GM18909 (cell line): ENCODE data around the gene DCLK3.

Source experiments
- ATAC-seq: cut with Tn5 transposase; IDR thresholded peaks from one replicate; pipeline ENCODE4 v1.9.1; 2021; ENCODE audit warnings: mild to moderate bottlenecking; ENCODE audit not compliant: unreplicated experiment, poor library complexity

DCLK3 gene

GRCh38 chr3:36710606-36711005 is 53.7 kb downstream of the DCLK3 start:
- no peak for ATAC-seq

DNA sequence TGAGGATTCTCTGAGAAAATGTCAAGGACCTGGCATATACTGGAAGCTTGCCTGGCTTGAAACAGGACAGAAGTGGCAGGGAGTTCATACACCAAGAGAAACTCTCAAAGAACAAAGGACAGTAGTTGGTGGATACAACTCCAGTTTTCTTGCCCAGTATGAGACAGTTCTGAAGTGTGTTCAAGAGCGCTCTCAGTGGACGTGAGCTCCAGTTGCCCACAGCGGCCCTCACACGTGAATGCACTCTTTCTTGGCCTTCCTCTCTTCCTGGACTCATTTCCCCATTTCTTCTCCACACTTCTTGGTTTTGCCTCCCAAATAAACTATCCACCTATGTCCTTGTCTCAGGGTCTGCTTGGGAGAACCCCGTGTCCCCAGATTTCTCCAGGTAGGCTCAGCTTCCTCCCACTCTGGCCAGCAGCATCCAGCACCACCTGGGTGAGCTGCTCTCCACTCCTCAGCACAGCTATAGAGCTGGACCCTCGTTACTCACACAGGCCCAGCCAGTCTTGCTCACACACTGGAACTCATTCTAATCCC is 54.5 kb downstream of the DCLK3 start:
- no peak for ATAC-seq

DNA sequence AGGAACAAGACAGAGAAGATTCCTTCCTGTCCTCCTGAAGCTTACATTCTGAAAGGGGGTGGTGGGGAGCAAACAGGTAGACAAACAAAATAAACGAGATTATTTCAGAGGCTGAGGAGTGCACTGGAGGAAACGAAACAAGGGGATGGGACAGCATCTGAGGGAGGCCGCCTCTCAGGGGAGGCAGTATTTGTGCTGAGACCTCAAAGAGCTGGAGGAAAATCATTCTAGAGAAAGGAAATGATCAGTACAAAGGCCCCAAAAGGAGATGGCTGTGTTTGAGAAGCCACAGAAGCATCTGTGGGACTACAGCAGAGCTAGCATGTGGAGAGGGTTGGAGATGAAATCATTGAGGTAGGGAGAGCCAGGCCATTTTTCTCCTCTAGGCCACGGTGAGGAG is 55.1 kb downstream of the DCLK3 start:
- no peak for ATAC-seq

DNA sequence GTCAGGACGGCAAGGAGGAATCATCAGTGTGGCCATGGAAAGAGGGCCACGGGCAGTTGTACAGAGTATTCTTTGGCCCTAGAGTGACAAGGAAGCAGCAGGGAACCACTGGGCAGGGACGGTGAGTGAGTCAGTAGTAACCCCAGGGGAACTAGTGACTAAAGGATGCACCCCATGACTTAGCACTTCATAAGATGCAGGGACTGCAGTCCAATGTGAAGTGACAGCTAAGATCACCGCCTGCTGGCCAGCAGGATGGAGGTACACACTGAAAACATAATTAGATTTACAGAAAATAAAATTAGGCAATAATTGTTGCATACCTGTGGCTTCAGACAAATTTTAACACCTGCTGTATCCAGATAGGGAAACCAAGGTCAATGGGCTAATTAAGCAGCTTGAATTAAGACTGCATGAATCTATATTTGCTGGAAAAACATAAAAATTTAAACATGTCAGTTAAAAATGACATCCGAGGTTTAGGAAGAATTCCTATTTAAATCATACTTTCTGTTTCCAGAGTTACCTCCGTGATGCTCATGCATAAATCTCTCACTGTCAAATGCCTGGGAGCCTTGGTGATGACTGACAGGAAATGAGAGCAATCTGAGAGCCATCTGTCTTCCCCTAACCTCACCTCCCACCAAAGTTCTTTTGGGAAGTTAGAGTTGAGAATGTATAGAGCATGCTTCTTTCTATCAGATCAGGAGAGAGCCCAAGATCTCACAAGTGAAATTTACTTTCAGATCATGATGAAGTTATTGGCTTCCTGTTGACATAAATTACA is 56.5 kb downstream of the DCLK3 start:
- ATAC-seq = peak; percentile 85

DNA sequence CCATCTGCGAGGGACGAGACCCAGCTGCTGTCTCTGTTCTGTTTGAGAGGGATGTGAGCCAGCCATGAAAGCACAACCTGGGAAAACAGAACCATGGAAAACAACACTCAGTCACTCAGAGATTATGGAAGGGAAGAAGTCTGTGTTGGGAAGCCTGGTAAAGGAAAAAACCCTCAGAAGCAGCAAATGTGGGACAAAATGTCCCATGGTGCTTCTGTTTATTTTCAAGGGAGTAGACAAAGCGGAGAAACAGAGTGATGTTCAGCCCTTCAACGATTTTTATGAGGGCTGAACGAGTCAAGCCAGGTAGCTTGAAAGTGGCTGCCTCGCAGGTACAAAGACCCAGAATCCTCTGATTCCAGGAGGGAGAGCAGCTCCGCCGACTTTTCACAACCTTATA is 59.3 kb downstream of the DCLK3 start:
- no peak for ATAC-seq

DNA sequence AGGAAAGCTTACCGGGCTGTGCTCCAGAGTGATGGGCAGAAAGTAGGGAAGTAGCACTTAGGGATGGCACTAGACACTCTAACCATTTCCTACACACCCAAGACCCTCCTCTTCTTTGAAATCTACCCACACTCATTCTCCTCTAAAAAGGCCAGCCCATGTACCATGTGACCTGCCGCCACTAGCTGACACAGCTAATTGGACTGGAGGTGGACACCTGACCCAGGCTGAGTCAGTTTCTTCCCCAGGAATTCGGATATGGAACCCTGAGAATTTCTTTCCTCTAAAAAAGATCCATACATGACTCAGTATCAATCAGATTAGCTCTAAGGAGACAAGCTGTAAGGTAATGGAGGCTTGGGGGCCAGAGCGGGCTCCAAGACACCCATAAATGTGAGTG is 60.1 kb downstream of the DCLK3 start:
- ATAC-seq = no peak

DNA sequence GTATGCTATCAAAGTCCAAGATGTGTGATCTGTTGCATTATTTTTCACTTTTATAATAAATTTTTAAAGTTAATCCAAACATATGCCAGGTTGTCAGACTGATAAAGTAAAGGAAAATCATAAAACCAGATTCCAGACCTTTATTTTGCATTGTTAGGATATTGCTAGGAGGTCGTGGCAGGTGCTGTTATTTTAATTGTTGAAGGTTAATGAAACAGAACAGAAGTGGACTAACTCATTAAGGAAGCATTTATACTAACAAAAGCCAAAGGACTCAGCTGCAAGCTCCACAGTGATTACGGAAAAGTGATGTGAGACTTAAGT is 63.1 kb downstream of the DCLK3 start:
- no peak for ATAC-seq

DNA sequence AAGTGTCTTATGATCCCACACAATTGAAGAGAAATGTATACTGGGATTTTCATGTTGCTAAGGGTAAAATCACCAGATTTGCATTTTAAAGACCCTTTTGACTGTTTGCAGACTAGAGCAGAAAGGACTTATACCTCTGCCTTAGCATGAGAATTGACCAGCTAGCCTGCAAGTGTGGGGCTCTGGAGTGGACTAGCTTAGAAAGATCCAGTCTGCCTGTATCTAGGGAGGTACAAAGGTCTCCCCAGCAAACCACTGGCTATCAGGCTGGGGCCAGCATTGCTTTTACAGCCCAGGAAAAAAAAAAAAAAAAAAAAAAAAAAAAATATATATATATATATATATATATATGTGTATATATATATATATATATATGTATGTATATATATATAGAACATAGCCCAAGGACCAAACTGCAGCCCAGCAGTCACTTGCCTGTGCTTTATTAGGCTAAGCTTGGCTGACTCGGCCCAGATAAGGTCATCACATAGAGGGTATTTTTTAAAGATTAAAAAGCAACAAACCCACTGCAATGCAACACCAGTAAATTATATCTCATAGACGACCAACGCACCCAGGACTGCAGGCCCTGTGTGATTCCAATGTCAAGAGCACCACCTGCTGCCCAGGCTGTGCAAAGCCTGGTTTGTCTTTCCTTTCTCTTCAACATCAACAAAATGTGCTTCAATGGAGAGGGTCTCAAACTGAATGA is 63.7 kb downstream of the DCLK3 start:
- ATAC-seq = peak; percentile 88

GRCh38 chr3:36698314-36698713 is 66.0 kb downstream of the DCLK3 start:
- no peak for ATAC-seq

GRCh38 chr3:36697229-36698001 is 66.9 kb downstream of the DCLK3 start:
- ATAC-seq = no peak

DNA sequence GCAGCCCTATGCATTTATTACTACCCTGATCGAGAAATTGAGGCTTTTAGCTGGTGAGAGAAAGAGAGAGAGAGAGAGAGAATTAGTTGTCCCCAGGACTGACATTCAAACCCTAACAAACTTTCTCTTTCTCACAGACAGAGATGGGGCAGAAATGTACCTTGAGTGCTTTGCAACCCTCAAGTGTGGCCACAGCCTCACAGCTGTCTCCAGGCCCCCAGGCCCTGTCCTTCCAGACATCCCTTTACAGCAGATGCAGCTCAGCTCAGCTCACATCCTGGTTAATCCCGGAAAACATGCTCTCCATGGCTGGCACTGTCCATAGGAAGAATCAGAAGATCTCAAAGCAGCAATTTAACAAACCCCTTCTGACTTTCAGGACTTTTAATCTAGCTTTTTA is 67.6 kb downstream of the DCLK3 start:
- no peak for ATAC-seq

GRCh38 chr3:36695769-36696137 is 68.6 kb downstream of the DCLK3 start:
- ATAC-seq = no peak

DNA sequence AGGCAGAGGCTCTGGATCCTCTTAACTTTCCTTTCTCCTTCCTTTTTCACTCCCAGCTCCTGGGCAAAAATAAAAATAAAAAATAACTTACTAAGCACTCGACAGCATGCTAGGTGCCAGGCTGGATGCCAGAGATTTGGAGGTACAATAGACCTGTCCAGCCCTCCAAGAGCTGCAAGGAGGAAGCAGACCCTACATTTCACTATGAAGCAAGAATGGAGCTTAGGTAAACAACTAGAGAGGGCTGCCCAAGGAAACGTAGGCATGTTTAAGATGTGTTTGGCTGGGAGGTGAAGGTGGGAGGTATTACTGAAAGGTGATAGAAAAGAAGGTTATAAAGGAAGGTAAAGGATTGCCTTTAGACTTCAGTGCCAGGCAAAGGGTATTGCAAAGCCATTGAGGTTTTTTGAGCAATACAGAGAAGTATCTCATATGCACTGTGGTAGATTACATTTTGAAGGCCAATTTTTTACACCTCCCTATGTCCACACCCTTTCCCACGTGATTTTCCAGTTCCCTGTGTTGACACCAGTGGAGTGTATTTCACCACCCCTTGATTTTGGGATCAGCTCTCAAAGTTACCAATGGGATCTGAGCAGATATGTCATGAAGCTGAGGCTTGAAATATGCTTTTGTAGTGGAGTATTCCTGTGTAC is 69.1 kb downstream of the DCLK3 start:
- ATAC-seq = no peak

GRCh38 chr3:36693670-36694069 is 70.7 kb downstream of the DCLK3 start:
- no peak for ATAC-seq

GRCh38 chr3:36689560-36689959 is 74.8 kb downstream of the DCLK3 start:
- ATAC-seq = no peak

DNA sequence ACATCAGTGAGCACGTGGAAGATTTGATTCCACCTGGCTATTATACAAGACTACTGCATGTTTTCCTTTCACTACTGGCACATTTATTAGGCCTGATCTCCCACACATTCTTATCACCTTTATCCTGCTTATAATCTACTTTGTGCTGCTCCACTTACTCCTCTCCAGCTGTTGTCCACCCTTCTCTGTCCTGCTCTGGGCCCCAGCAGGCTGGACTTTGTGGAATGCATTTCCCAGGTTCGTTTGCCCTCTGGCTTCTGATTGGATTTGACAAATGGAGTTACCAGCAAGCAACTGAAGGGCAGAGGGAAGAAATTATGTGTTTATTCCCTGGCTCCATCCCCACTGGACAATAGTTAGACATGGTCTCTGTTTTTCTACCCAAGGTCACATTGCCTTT is 75.5 kb downstream of the DCLK3 start:
- no peak for ATAC-seq

- ATAC-seq = no peak
Observed at GRCh38 chr3:36686516-36686915, 77.8 kb downstream of the DCLK3 start.

GRCh38 chr3:36681867-36682266 is 82.5 kb downstream of the DCLK3 start:
- ATAC-seq = peak; percentile 54

DNA sequence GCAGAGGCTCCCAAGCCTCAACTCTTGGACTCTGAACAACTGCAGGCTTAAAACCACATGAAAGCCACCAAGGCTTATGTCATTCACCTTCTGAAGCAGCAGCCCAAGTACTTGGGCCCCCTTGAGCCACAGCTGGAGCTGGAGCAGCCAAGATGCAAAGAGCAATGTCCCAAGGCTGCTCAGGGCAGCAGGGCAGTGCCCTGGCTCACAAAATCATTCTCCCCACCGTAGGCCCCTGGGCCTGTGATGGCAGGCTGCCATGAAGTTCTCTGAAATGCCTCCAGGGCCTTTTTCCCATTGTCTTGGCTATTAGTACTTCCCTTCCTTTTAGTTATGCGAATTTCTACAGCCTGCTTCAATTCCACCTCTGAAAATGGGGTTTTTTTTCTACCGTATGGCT is 83.4 kb downstream of the DCLK3 start:
- ATAC-seq = no peak

GRCh38 chr3:36679384-36680200 is 84.8 kb downstream of the DCLK3 start:
- peak; percentile 42 for ATAC-seq
